NCI-H69 (cell line): ENCODE data around the gene TDP1.
A peak's percentile ranks its signal among the peaks of the same experiment; 100 is the strongest.
"Not testable (repeated sequence)": the region's sequence is repeated elsewhere in the genome, so short reads cannot be mapped to it uniquely, and the experiment has no call there.

Experiments used
- DNase-seq: peaks from one replicate; lab custom pipeline; 2025; lab: John Stamatoyannopoulos, UW

Gene TDP1

DNA sequence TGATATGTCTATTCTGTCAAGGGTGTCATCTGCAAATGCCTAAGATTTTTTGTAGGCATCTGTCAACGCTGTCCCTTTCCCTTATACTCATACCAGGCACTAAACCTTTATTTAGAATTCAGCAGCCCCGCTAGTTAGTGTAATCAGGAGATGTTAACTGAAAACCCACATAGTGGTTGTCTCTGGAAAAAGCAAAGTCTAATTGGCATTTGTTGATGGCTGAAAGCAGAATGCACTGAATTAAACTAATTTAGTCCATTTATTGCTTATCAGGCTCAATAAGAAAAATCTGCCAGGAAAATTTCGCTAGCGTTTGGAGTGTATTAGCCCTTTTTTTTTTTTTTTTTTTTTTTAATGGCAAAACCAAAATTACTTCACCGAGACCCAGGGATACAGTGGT is 34.5 kb downstream of the TDP1 start:
- no peak for DNase-seq

DNA sequence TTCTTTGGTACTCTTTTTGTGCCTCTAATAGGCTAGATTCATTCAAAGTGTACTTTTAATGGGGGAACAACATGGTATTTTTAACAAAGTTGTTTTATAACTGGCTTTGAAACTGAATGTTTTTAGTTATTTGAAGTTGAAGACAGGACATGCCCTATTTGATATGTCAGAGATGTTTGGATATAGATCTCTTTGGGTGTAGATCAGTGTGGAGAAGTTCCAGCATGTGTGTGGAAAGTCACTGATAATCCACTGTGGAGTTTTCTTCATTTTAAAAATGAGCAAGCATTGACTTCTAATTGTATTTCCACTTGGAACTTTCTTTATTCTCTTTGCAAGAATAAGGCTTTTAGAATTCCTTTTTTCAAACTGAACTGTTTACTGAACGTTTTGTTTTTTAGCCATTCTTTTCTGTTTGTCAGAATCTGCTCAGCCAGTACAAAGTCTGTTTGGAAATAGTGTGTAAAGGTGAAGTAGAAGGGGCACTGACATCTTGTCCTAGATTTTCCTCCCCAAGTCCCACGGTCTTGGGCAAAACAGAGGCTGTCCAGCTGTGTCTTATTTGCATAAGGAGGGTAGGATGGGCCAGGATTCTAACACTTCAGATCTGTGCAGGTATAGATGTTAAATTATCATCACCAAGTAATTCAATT is 35.0 kb downstream of the TDP1 start:
- DNase-seq: no peak

DNA sequence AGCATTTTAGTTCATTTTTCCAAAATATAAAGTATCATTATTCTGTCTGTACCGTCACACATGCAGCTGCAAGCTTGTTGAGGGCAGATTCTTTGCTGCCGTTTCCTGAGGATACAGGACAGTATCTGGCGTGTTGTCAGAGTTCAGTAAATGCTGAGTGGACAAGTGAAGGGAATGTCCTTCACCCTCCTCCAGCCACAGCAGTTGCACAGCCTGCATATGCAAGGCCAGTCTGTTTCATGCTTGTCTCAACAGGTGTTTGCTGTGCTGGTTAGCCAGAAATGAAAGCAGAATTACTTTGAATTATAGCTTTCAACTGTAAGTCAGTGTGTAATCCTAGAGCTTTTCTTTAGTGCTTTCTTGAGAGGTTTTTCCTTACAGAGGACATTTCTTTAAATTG is 36.5 kb downstream of the TDP1 start:
- no peak for DNase-seq

DNA sequence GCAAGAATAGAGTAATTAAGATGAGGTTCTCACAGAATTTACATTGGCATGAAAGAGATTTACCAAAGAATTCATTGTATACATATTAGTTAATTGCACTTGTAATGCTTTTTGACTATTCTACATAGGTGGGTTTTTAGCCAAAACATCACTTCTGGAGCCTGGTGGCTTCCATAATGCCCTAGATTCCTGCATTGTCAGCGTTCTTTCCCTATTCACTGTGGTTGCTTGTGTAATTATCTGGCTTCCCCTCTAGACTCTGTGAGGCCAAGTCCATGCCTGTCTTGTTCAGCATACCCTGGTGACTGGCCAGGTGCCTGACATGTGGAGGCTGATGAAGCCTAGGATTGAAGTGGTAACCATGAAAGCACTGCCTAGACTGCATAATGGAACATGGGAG is 41.2 kb downstream of the TDP1 start:
- DNase-seq: no peak

DNA sequence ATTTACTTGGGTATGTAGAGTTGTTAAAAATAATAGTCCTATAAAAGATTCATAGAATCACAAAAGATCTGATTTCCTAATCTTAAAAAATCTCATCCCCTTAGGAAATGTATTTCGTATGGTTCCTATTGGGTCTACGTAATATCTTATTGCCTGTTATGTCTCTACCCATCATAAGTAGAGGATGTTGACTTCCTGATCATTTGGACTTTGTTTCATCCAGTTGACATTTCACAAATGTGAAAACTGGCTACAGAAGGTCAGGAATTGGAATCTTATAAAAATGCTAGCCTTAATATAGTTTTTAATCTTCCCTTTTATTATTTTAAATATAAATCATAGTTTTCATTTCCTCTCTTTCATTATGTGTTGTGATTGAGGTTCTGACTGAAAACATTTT is 45.2 kb downstream of the TDP1 start:
- DNase-seq: no peak

DNA sequence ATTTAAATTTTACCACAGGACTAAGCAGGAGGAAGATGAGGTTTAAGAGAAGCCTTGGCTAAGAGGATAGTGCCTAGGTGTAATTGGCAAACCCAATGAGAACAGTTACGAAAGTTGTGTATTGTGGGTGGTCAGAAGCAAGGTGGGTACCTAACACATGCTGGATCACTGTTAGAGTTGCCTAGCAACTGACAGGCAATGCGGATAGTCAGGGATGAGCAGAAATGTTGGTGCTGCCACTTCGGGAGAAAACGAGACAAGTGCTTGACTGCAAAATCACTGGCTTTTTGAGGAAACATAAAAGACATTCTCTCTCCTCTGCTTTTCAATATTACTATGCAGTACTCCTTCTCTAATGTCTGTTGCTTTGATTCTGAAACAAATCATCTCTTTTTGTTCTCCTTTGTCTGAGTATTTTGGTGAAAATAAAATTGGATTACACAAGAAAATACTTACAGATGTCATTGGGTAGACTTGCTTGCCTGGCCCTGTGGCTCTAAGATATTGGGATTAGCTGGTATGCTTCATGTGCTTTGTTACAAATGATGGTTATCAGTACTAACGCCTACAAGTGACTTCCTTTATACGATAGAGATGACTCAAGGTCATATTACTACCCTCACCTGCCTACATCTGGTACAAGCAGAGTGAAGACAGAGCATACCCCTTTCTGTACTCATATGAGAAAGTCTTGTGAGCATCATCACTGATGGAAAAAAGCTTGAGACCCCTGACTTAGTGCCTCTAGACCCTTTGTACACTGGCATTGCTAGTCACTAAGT is 48.0 kb downstream of the TDP1 start:
- DNase-seq: no peak

DNA sequence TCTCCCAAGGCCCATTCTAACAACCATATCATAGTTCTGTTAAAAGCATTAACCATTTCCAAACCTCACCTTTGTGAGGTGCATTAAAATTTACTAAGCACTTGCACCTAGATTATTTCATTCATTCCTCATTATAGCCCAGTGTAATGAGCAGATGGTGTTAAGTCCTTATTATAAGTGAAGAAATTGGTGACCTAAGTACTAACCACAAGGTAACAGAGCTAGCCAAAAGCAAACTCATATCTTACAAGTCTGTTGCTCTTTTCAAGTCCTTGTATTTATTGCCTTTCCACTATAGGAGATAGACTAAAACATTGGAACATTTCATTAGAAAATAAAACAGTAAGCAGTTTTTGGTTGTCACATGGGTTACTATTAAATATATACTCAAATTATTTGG is 49.7 kb downstream of the TDP1 start:
- DNase-seq: no peak

DNA sequence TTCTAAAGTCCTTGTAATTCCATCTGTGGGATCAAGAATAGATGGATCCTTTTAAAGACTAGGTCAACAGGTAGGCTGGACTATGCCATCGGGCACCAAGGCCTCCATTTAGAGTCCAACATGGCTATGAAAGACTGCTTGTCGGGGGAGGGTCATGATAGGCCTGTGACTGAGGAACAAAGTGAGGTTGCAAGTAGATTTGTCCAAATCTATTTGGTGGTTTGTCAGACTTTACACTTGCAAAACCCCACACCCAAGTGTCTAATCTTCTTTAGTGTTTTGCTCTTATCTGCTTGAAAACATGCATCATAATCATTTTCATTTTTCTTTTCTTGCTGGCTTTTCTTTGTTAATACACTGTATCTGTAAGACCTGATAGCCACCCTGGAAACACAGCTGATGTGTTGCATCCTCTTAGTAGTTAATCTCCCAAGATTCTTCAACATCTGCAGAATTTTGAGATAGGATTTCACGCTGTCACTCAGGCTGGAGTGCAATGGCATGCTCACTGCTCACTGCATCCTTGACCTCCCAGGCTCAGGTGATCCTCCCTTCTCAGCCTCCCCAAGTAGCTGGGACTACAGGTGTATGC is 50.3 kb downstream of the TDP1 start:
- no peak for DNase-seq

DNA sequence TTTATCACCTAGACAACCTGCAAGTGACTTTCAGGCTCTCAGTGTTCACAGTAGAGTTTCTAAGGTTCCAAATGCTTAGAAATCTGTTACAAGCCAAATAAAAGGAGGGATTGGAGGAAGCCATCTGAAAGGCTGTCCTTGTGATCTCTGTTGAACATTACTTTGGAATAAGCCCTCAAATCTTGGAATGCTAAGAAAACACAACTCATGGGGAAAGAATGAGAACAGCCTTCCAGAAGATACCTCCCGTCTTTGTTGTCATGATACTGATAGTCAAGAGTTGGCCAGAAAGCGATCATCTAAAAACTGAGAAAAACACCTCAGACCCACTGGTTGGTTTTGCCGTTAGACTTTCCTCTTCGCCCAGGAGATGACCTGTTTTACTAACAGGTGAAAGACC is 61.6 kb downstream of the TDP1 start:
- no peak for DNase-seq

DNA sequence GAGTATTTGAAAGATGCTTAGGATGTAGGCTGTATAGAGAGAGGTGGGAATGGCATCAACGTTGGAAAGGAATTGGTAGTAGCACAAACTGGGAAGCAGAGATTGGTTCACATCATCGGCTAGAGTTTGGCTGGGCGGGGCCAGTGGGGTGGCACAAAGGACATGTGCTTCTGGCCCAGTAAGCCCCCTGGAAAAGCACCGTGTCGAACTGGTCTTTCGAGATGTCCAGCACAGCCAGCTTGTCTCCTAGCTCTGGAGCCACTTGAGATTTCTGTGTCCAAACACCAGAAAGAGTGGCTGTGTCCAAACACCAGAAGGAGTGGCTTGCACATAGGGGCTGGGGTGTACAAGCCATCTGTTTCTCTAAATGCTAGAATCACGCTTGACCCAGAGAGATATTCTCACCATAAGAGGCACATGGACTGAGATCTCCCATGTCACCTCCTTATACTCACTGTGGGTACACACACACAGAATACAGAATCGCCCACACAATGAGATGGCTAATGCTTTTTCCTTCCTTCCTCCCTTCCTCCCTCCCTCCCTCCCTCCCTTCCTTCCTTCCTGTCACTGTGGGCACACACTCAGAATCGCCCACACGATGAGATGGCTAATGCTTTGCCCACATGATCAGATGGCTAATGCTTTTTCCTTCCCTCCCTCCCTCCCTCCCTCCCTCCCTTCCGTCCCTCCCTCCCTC is 64.2 kb downstream of the TDP1 start:
- peak; percentile 51 for DNase-seq

DNA sequence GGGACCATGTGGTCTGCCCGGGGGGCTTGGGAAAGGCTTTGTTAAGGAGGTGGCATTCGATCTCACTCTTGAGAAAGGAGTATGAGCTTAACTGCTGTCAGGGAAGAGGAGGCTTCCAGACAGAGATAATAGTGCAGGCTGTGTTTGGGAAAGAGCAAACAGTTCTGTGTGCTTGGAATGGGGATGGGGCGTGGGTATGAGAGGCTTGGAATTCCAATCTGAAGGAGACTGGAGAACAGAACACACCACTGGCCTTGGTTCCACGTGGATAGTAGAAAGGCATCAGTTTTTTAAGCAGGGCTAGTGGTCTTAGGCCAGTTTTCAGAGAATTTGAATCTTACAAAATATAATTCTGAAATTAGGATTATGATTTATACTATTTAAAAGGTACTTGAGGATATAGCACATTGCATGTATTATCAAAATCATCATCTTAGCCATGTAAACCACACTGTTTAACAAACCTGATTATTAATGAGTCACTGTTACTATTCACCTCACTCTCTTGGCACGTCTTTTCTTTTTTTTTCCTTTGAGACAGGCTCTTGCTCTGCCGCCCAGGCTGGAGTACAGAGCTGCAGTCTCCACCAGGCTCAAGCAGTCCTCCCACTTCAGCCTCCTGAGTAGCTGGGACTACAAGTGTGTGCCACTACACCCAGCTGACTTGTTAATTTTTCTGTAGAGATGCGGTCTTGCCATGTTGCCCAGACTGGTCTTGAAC is 67.6 kb downstream of the TDP1 start:
- no peak for DNase-seq

DNA sequence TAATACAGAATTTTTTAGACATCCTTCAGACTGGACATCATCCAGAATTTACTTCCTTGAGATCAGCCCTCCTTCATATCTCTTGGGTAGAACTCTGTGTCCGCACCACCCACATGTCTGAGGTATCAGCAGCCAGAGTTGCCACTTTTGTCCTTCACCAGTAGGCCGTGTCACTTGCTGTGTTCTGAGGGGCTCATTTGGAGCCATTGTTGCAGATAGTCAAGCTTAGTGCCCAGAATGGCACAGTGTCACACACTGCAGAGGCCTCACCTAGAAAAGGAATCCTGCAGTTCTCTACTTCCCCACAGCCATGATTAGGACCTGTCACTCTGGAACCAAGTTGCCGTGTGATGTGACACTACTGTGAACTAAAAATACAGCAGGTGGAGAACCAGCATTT is 69.2 kb downstream of the TDP1 start:
- DNase-seq: no peak

DNA sequence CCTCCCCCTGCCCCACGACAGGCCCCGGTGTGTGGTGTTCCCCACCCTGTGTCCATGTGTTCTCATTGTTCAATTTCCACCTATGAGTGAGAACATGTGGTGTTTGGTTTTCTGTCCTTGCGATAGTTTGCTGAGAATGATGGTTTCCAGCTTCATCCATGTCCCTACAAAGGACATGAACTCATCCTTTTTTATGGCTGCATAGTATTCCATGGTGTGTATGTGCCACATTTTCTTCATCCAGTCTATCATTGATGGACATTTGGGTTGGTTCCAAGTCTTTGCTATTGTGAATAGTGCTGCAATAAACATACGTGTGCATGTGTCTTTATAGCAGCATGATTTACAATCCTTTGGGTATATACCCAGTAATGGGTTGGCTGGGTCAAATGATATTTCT is 70.9 kb downstream of the TDP1 start:
- DNase-seq: not testable (repeated sequence)

DNA sequence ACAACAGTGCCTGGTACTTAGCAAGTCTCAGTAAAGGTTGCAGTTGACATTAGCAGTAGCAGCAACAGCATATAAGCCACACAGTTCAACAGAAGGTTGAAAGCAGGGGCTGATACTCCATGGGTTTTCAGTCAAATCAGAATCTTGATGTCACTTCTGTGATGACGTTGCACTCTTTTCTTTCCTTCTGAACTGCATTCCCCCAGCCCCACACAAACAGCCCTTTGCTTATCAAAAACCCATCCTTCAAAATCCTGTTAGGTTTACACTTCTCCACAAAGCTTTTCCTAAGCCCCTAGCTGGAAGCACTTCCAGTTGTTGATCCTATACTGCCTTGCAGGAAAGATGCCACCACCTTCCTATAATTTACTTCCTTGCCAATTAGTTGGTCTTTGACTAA is 72.1 kb downstream of the TDP1 start:
- no peak for DNase-seq

DNA sequence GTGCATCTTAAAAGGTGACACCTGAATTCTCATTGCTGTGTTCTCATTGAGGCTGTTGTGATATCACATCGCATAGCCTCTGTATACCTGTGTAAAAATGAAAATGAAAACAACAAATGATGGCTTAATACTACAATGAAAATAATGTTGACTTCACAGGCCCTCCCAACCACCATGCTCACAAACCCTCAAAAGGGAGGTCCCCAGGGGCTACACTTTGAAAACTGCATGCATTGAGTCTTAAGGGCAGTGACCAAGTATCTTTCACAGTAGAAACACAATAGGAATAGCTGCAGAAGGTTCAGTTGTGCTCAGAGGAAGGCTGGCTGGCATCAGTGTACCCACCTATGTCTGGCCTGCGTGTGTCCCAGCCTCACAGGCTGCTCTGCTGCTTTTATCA is 78.4 kb downstream of the TDP1 start:
- DNase-seq: no peak

DNA sequence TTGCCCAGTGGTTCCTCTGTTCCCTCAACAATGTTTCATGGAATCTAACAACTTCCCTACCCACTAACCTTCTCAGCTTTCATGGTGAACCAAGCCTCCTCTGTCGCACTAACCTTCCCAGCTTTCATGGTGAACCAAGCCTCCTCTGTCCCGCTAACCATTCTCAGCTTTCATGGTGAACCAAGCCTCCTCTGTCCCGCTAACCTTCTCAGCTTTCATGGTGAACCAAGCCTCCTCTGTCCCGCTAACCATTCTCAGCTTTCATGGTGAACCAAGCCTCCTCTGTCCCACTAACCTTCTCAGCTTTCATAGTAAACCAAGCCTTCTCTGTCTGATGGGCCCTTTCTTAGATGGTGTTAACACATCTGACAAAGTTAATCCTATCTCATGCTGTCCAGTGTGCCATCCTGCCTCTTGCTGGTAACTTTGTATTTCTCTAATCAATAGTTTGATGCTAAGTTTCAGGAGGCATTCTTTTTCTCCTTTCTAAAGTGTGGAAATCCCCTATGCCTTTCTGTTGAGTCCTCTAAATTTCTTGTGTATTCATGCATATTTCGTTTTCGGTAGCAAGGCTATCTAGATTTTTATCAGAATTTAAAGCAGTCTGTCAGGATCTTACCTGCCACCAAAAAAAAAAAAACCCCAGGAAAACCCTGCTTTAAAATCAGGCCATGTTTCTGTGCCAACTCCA is 79.3 kb downstream of the TDP1 start:
- DNase-seq: no peak

DNA sequence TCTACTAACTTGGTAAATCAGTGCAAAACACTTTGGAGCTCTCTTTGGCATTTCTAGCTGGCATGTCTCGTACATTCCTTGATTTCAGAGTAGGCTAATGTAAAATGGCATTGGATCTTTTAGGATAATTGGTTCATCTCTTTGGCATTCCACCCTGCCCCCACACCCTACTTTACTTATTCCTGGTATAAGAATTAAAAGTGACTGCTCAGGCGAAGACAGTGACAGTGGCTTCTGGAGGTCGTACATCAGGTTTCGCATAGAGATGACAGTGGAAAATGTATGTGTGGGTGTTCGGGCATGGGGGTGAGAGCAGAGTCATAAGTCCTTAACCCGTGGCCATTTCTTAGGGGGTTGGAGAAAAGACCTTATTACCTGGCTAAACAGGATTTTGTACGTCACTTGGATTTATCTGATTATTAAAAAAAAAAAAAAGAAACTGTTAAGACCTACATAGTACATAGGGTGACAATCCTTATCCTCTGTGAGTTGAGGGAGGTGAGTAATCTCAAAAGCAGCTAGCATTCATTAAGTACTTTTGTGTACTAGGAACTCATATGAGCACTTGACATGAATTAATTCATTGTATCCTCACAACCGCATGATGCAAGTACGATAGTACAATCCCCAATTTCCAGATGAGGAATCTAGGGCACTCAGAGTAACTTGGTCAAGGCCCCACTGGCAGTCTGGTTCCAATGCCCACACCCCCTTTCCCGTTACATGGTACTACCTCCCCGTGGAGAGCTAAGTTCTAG is 83.7 kb downstream of the TDP1 start:
- DNase-seq: no peak

DNA sequence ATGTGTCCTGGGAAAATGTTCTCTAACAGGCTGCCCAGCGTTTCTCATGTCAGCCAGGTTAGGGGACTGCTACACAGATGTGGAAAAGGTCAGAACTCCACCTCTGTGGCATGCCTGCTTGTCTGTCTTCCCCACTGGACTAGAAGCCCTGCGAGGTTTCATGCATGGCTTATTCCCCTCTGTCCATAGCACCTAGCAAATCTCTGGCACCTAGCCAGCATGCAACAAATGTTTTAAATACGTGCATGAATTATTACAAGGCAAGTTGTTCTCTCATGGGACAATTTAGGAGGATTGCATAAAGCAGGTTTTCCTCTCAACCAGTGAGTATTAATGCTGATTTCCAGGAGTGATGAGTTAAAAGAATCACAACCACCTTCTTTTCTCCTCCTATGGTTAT is 84.7 kb downstream of the TDP1 start:
- DNase-seq: peak; percentile 32

DNA sequence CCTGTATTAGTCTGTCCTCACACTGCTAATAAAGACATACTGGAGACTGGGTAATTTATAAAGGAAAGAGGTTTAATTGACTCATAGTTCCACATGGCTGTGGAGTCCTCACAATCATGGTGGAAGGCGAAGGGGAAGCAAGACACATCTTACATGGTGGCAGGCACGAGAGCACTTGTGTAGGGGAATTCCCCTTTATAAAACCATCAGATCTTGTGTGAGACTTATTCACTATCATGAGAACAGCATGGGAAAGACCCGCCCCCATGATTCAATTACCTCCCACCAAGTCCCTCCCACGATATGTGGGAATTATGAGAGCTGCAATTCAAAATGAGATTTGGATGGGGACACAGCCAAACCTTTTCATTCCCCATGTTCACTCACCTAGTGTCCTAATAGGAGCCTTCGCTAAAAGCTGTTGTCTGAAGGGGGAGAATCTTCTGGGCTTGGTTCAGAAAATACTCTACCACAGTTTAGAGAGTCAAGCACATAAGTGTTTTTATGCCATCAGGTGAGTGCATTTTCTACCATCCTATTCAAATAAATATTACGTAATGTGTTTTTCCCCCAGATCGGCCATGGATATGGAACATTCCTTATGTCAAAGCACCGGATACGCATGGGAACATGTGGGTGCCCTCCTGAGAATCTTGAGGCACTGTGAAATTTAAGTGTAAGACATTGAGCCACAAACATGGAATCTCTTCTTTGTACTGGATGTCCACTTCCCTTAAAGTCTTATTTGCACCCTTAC is 86.9 kb downstream of the TDP1 start:
- DNase-seq: no peak

DNA sequence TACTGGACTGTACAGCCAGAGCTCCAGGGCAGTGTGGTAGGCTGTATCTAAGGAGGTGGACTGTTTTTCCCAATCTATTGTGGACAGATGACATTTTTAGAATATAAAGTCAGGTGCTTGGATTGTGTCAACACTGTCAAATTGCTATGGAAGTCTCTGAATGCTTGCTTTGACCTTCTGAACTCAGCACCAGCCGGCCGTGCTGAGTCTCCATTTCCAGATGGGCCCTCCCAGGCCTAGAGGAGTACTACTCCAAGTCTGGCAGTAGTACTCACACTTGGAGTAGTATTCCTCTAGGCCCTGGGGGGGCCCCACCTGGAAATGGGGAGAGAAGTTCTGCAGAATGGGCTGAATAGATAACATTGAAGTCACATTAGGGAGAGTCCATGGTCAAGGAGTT is 89.9 kb downstream of the TDP1 start:
- peak; percentile 34 for DNase-seq
